ENCODE results near the gene TAF11.

DNA sequence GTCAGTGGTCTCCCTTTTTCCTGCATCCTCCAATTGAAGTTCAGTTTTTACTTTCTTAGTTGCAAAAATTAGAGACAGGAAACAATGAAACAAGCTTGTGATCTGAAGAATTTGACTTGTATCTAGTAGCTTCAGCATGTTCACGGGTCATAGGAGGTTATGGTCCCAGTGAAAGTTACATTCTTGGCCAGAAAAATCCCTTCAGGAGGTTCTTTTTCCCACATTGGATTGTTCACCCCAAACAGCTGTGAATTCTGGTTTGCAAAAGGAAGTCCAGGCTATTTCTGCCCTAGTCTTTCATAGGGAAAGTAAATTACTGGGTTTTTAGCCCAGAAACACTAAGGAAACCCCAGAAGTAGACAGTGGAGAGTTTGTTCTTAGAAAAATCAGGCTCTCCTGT is 9.3 kb upstream of the TAF11 start:
- TF ChIP-seq, protein P1, sequence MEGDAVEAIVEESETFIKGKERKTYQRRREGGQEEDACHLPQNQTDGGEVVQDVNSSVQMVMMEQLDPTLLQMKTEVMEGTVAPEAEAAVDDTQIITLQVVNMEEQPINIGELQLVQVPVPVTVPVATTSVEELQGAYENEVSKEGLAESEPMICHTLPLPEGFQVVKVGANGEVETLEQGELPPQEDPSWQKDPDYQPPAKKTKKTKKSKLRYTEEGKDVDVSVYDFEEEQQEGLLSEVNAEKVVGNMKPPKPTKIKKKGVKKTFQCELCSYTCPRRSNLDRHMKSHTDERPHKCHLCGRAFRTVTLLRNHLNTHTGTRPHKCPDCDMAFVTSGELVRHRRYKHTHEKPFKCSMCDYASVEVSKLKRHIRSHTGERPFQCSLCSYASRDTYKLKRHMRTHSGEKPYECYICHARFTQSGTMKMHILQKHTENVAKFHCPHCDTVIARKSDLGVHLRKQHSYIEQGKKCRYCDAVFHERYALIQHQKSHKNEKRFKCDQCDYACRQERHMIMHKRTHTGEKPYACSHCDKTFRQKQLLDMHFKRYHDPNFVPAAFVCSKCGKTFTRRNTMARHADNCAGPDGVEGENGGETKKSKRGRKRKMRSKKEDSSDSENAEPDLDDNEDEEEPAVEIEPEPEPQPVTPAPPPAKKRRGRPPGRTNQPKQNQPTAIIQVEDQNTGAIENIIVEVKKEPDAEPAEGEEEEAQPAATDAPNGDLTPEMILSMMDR (IDR thresholded peaks at IDR 0.05; ENCODE audit: insufficient read depth, low read length), result no peak
- TF ChIP-seq, protein P2, sequence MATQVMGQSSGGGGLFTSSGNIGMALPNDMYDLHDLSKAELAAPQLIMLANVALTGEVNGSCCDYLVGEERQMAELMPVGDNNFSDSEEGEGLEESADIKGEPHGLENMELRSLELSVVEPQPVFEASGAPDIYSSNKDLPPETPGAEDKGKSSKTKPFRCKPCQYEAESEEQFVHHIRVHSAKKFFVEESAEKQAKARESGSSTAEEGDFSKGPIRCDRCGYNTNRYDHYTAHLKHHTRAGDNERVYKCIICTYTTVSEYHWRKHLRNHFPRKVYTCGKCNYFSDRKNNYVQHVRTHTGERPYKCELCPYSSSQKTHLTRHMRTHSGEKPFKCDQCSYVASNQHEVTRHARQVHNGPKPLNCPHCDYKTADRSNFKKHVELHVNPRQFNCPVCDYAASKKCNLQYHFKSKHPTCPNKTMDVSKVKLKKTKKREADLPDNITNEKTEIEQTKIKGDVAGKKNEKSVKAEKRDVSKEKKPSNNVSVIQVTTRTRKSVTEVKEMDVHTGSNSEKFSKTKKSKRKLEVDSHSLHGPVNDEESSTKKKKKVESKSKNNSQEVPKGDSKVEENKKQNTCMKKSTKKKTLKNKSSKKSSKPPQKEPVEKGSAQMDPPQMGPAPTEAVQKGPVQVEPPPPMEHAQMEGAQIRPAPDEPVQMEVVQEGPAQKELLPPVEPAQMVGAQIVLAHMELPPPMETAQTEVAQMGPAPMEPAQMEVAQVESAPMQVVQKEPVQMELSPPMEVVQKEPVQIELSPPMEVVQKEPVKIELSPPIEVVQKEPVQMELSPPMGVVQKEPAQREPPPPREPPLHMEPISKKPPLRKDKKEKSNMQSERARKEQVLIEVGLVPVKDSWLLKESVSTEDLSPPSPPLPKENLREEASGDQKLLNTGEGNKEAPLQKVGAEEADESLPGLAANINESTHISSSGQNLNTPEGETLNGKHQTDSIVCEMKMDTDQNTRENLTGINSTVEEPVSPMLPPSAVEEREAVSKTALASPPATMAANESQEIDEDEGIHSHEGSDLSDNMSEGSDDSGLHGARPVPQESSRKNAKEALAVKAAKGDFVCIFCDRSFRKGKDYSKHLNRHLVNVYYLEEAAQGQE (IDR thresholded peaks at IDR 0.05; ENCODE audit: insufficient replicate concordance, low read depth), result no peak

Data from HL-60 (cell line).